GM21528 (cell line): ENCODE measurements around the gene EIF2B5.
"Not testable (repeated sequence)": the region's sequence is repeated elsewhere in the genome, so short reads cannot be mapped to it uniquely, and the experiment has no call there.

Source experiments
- ATAC-seq: cut with Tn5 transposase; IDR thresholded peaks from one replicate; pipeline ENCODE4 v1.9.1; 2021; ENCODE audit warnings: mild to moderate bottlenecking, moderate library complexity; ENCODE audit not compliant: unreplicated experiment, low FRiP score

The EIF2B5 gene

GRCh38 chr3:184145111-184145524 is 10.0 kb downstream of the EIF2B5 start:
- ATAC-seq: no peak

- no peak for ATAC-seq
Measured at GRCh38 chr3:184145751-184146270, 10.7 kb downstream of the EIF2B5 start.

- ATAC-seq: no peak
Measured at GRCh38 chr3:184148076-184148475, 12.9 kb downstream of the EIF2B5 start.

GRCh38 chr3:184149123-184149522 is 14.0 kb downstream of the EIF2B5 start:
- no peak for ATAC-seq

- not testable (repeated sequence) for ATAC-seq
Measured at GRCh38 chr3:184149770-184150169, 14.6 kb downstream of the EIF2B5 start.

GRCh38 chr3:184154885-184155643 is 19.9 kb downstream of the EIF2B5 start, which contains the start of gene DVL3:
DVL3 (plus strand) TSS chr3:184155377; CDS start chr3:184155636, 259 bp downstream.
- peak; percentile 74 for ATAC-seq

GRCh38 chr3:184155644-184156521 is 20.7 kb downstream of the EIF2B5 start:
- peak; percentile 34 for ATAC-seq

- no peak for ATAC-seq
Measured at GRCh38 chr3:184156522-184156955, 21.4 kb downstream of the EIF2B5 start.

GRCh38 chr3:184157206-184157605 is 22.0 kb downstream of the EIF2B5 start:
- ATAC-seq: no peak

GRCh38 chr3:184158404-184158803 is 23.2 kb downstream of the EIF2B5 start:
- ATAC-seq: no peak

- no peak for ATAC-seq
Measured at GRCh38 chr3:184160456-184160855, 25.3 kb downstream of the EIF2B5 start.

GRCh38 chr3:184162571-184163070 is 27.5 kb downstream of the EIF2B5 start:
- not testable (repeated sequence) for ATAC-seq

- ATAC-seq: no peak
Measured at GRCh38 chr3:184164648-184165330, 29.6 kb downstream of the EIF2B5 start.

- ATAC-seq: no peak
Measured at GRCh38 chr3:184165543-184165942, 30.4 kb downstream of the EIF2B5 start.

GRCh38 chr3:184166671-184167070 is 31.5 kb downstream of the EIF2B5 start:
- ATAC-seq: no peak

- ATAC-seq: no peak
Measured at GRCh38 chr3:184167786-184168185, 32.6 kb downstream of the EIF2B5 start.

- ATAC-seq: no peak
Measured at GRCh38 chr3:184168363-184169120, 33.4 kb downstream of the EIF2B5 start.

GRCh38 chr3:184169896-184170875 is 35.0 kb downstream of the EIF2B5 start:
- no peak for ATAC-seq
